NCI-H82 (cell line): ENCODE results near the gene AGMO.
A peak's percentile ranks its signal among the peaks of the same experiment; 100 is the strongest.
"Not testable (repeated sequence)": the region's sequence is repeated elsewhere in the genome, so short reads cannot be mapped to it uniquely, and the experiment has no call there.

ENCODE experiments used
- DNase-seq: peaks from one replicate; lab custom pipeline; 2025; lab: John Stamatoyannopoulos, UW

Gene AGMO

DNA sequence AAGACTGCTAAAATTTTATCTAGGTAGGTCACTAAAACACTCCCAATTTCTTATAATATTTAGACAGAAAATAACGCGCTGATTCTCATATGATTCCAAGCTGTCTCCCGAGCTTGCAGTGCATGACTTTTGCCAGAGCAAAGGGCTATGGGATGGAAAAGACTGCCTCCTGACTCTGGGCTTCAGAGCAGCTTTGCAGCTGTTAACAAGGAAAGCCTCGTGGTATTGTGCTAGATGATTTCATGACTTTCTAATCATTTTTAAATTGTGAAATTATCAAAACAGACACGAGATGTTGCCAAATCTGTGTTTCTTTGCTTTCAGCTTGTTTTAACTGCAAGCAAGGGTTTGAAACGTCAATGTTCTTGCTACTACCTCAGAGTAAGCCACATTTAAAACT is 238.3 kb downstream of the AGMO start:
- no peak for DNase-seq

DNA sequence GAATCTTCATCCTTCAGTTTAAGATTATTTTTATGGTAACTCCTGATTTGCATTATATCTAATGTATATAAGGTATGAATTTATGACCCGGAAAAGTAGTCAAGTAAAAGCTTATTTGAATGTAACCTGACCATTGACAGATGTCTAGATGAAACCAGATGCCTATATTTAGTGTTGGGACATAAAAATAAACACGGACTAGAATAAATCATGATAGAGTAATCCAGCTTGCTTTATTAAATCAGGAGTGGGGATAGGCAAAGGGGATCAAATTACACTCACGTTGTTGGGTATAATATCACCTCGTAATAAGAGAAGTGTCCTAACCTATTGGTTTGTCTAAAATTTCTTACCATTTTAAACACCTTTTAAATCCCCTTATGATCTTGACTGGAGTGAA is 244.6 kb downstream of the AGMO start:
- DNase-seq, result no peak

DNA sequence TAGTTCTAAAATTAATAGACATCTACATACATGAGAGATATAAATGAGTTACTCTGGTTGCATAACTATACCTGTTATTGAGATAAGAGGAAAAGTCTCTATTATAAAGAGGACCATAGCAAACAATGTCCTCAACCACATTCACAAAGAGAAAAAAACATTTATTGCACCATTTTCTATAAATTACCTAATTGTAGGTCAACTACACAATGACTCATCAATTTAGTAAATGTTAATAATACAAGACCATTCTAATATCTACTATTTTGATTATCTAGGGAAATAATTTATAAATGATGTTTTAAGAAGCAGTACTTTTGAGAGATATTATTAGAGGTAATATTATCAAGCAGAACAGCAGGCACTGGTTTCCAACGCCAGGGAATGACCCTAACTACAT is 246.1 kb downstream of the AGMO start:
- no peak for DNase-seq

DNA sequence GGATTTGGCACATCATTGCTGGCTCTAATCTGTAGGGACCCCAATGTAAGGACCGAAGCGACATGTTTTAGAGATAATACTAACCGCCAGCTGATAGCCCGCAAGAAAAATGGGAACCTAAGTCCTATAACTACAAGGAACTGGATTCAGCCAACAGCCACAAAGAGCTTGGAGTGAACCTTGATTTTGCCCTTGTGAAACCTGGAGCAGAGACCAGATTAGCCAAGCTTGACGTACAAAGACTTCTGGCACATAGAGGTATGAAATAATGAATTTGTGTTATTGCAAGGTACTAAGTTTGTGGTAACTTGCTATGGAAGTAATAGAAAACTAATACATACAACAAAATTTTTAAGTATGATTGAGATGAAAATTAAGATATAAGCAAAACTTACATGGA is 246.9 kb downstream of the AGMO start:
- DNase-seq, result no peak

DNA sequence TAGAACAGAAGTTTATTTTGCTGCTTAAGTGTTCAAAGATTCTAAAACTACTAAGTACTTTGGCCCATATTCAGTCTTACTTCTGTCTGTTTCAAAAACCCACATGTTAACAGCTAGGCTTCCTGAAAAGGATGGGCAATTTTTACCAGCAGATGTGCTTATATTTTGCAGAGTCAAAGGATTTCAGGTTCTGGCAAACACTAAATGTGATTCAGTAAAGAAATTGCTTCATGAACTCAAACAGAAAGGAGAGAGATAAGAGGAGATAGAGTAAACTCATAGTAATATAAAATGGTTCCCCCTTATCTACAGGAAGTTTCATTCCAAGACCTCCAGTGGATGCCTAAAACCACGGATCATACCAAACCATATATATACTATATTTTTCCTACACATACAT is 248.5 kb downstream of the AGMO start:
- no peak for DNase-seq

DNA sequence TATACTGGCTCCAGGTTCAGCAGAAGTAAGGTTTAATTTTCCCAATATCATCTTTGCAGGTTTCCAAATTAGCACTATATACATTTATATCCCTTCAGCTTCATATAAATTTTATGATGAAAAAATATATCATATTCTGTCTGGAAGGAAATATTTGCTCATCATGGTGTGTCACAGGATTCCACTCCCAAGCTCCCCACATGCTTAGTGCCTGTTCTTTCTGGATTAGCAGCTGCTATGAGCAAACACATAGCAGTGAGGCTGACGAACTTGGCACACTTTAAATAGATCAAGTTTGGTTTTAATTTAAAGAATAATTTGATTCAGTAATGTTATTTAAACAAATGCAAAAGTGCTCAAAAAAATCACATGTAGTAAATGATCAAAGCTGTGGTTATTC is 251.9 kb downstream of the AGMO start:
- DNase-seq, result peak; percentile 4

DNA sequence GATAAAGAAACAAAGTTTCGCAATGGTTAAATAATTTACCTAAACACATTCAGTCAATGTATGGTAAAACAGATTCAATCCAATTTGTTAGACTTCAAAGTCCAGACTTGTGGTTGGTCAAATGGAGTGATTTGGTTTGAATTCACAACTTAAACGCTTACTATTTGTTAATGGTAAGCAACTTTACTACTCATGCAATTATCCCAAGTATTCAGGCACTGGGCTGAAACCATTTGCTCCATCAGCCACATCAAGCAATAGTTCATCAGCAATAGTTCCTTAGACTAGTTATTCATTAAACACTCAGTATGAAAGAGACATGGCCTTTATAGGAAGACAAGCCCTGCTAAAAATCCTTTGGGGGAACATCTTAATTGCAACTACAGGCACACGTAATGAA is 253.0 kb downstream of the AGMO start:
- DNase-seq, result no peak

DNA sequence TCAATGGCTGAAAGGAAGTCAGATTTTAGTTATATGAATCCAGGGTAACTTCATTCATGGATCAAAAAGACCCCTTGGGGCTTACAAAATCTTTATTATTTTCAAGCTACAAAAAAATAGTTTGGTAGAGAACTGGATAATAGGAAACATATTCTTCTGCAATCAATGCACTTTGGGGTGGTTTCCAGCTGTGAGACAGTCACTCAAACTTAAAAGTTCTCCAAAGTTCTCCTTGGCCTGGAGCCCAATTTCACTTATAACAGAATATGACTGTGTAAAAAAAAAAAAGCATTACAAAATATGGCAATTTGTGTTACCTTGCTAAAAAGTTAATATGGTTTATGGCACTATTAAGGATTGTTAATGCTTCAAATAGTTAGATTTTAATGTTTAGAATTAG is 255.5 kb downstream of the AGMO start:
- no peak for DNase-seq

DNA sequence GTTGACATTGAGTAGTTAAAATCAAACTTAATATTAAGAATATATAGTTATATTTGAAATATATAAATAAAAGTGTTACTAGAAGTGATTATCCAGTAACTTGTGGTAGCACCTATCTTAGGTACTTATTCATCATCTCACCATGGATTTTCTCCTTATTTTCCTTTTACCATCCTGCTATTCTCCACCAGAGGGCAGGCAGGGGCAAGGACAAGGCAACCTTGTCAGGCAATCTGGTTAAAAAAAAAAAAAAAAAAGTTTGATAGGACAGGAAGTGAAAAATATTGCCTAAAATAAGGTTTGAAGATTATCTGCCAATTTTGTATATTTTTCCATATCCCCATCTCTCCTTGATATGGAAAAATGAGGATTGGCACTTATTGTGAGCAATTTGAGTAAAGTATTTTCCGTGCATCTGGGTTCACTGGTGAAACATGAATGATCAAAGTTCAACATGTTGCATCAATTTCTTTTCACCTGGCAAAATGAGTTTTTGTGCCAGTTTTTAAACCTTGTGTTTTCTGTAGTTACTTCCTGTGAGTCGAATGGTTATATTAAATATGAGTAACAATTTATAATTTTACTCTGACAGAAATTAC is 256.7 kb downstream of the AGMO start:
- DNase-seq, result peak; percentile 69

DNA sequence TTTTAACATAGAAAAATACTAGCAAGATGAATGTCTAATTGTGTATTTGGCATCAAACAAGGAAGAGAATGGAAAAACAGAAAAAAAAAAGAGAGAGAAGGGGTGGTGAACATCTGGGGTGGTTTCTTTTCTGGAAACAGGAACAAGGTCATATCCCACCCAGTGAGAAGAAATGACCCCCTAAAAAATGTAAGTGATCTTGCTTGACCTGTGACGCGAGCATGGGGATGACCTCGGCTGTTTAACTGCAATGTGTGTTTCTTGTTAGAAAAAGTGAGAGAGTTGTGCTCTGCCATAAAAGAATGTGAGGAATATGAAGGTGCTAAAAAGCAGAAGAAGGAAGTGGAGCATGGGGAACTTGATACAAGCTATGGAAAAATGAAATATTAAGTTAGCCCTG is 258.5 kb downstream of the AGMO start:
- DNase-seq, result no peak

DNA sequence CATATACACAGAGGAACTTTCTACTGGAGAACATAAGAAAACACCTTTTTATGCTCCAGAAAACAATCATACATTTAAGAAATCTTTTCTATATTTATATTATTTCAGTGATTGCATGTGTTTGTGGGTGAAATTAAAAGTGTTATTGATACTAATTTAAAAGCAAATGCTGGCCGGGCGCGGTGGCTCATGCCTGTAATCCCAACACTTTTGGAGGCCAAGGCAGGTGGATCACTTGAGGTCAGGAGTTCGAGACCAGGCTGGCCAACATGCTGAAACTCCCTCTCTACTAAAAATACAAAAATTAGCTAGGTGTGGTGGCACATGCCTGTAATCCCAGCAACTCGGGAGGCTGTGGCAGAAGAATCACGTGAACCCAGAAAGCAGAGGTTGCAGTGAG is 260.8 kb downstream of the AGMO start:
- DNase-seq, result not testable (repeated sequence)

DNA sequence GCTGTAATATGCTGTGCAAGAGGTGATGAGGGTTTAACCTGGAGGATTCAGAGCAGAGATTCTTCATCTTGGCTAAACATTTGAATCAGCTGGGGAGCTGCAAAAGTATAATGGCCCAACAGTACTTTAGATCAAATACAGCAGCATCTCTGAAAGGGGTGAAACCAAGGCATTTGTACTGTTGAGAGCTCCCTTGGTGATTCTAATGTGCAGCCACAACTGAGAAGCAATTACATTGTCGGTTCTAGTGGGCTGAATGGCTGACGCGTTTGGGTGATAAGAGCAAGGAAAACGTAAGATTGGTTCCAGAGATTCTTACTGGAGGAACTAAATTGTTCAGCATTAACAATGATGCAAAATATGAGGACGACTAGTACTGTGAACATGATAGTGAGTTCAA is 269.7 kb downstream of the AGMO start:
- DNase-seq, result no peak

DNA sequence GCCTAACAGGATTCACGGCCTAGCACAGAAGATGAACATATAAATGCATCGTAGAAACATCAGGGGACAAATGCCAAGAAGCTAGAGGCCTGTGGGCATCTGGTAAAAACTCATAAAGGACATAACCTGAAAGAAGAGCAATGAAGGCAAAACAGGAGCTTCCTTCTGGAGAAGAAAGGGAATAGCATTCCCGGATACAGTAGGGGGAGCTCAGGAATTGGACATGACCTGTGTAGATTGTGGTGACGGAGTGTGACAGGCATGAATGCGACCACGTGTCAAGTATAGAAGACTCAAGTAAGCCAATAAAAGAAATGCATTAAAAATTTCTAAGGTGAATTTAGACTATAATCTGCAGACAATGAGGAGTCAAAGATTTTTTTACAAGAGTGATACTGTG is 270.1 kb downstream of the AGMO start:
- DNase-seq, result no peak

DNA sequence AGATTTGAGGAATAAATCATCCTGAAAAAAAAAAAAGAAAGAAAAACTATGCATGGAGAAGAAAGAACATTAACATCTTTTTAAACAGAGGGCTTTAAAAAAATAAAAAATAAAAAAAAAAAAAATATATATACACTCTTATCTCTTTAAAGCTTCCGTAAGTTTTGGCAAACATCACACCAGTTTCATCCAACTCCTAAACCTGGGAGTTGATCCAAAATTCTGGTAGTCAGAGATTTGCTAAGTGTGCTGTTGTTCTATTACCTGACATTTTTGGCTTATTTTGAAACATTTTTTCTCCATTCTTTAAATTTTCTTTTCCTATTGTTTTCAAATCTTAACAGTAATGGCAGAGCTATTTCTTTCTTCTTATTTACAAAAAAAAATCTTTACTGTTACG is 273.1 kb downstream of the AGMO start:
- DNase-seq, result no peak

DNA sequence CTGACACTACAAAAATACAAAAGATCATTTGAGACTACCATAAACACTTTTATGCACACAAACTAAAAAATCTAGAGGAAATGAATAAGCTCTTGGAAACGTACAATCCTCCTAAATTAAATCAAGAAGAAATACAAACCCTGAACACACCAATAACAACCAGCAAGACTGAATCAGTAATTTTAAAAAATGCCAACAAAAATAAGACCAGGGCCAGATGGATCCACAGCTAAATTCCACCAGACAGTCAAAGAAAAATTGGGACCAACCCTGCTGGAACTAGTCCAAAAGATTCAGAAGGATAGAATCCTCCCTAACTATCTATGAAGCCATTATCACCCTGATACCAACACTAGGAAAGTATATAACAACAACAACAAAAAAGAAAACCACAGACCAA is 277.4 kb downstream of the AGMO start:
- no peak for DNase-seq

DNA sequence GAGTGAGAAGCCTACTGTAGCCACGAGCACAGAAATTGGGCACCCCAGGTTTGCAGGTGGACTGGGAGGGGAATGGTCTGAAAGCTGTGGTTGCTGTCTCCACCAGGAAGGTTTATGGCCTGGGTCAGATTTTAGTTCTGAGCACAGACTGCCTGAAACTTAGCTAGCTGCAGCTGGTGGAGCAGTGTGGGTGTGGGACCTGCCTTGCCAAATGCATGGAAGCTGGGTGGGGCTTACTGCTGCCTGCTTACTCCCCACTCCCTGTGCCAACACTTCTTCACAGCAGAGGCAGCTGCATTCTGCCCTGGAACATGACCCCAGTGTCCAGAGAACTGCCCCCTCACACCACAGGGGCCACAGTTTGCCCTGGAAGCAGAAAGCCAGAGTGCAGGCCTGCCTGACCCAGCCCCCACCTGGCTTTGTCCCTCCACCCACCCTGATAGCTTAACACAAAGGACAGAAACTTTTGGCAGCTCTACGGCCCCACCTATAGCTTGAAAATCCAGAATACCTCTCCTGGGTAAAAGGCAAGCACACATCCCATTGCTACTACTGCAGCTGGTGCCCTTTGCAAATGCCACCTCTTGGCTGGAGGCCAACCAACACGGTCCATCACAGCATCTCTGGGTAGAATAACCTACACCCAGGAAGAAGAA is 281.6 kb downstream of the AGMO start:
- no peak for DNase-seq

DNA sequence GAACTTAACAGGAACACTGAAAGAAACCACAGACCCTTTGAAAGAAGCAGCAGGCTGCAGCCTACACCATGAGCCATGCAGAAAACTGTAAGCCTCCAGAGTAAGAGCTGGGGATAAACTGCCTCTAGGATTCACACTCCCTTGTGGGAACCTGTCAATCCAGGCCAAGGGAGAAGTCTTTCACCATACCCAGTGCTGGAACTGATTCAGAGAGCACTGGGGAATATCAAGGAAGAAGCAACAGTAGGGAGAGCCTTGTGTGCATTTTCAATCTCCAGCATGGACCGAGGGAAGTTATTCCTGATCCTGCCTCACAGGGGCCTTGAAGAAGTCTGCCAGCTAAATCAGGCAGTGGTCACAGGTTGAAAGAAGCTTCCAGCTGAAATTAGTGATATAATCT is 282.2 kb downstream of the AGMO start:
- no peak for DNase-seq

DNA sequence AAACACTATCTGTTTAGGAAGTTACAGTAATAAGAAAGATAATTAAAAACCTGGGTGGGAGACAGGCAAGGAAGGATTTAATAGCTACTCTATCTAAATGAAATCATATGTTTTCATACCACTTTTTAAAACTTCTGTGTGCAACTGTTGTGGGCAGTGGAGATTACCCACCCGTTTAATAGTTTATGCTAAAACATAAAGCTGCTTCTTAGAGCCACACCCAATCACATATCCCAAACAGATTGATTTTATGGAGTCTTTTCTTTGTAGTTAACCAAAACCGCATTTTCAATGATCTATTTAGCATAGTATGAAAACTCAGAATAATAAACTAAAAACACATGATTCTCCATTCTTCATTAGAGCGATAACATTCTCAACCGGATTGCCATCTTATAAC is 304.1 kb downstream of the AGMO start:
- DNase-seq, result no peak

DNA sequence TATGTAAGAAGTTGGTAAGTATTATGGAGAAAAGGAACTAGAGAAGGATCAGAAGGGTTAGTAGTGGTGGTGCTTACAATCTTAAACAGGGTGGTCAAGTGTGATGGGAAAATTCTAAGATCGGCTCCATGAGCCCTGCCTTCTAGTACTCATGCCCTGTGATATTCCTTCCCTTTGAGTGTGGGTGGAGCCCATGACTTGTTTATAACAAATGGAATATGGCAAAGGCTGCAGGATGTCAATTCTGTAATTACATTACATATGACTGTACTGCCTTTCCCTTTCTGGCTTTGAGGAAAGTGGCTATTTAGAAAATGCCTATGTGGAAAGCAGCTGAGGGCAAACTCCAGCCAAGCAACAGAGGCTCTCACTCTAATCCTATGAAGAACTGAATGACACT is 309.6 kb downstream of the AGMO start:
- no peak for DNase-seq

DNA sequence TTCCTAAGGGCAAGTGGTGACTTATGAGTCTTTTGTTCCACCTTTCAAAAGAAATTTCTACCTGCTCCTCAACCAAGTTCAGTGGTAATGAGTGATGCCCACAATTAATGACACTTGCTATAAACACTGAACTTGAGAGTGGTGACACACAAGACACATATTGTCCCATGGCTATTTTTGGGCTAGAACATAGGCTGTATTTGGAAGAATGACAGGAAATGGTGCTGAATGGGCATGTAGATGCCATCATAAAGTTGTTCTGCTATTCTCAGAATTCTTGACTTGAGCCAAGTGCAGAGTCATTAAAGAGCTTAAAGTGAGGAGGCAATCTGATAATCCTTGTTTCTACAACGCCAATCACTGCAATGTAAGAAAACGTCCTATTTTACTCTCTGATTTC is 313.3 kb downstream of the AGMO start:
- DNase-seq, result peak; percentile 5

DNA sequence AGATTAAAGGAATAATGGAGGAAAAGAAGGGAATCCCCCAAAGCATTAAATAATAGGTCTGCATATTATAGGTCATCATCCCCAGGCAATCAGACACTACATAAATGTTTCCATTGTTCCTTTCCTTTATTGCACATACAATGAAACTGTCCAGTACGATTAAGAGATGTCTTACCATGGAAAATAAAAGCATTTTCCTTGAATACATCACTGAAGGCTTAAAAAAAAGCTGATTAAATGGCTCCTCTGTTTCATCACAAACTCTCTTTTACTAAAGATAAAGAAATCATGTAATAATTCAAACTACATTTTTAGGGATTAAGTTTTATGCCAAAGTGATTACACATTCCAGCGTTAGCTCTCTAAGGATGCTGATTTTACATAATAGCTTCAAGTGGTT is 316.0 kb downstream of the AGMO start:
- DNase-seq, result no peak

DNA sequence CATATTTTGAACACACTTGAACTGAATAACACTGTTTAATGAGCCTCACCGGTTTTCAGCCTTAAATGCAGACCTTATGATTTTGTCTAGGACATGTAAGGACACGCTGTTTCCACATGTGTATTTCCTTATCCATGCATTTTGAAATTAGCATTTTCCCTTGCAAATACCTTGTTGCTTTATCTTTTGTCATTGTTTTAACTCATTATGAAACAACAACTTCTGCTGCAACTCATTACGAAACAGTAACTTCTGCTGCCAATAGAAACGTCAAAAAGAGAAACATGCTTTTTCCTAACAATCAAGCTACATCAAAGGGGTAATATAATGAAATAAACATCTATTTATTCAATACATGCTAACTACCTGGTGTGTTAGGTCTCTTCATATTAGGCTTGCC is 322.0 kb downstream of the AGMO start:
- DNase-seq, result no peak

DNA sequence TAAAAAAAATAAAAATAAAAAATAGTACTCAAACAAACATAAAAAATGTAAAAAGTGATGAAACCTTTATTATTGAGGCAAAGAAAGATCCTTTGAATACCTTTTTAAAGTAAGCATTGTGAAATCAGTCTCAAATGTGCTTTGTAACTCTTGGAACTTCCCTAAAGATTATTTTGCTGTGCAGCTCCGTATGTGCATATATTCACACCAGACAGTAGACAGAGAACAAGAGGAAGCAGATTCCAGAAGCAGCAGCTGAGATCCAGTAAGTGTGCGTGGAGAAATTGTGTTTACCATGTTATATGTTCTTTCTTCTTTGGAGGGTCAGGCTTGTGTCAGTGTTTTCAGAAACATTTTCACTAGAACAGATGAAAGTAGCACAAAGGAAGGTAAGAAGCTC is 324.9 kb downstream of the AGMO start:
- no peak for DNase-seq

DNA sequence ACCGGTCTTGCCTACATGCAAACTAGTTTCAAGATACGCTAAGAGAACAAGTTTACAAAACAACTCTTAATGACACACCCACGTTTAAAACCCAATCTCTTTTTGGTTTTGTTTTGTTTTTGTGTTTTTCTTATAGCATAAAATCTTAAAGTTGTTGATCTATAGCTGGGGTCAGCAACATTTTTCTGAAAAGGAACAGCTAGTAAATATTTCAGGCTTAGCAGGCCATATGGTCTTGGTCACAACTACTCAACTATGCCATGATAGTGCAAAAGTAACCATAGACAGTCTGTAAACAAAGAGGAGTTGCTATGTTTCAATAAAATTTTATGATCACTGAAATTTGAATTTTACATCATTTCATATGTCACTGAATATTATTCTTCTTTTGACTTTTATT is 327.4 kb downstream of the AGMO start:
- DNase-seq, result no peak
